ENCODE results near the gene SLC17A1.

SLC17A1 gene

DNA sequence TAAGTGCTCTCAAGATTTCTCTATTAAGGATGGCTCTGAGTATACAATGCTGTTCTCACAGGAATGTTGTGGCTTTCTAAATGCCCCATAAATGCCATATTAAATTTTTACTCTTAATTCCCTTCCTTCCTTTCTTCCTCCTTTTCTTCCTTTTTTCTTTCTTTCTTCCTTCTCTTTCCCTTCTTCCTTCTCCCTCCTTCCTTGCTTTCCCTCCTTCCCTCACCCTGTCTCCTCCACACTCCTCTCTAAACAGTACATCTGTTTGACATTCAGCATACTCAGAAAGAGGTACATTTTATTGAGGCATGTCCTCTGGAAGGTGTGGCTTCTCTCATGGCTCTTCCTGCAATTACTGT lies 433 bp upstream of the SLC17A1 start:
- no peak for DNase-seq

DNA sequence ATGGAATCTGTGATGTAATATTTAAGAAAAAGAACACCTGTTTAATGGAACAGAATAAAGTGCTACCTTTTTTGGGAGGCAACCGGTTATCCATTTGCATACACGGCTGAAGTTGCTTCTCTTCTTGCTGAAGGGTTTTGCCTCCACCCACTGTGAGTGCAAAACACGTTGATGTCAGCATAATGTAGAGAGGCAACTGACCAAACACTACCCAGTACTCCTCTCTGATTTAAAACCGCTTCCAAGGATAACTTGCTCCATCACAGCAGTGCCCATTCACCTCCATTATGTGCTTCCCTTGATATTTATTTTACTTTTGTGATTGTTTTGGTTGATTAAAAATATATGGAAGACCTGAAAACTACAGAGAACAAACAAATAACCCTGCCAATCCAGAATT lies 1.4 kb downstream of the SLC17A1 start:
- no peak for DNase-seq

DNA sequence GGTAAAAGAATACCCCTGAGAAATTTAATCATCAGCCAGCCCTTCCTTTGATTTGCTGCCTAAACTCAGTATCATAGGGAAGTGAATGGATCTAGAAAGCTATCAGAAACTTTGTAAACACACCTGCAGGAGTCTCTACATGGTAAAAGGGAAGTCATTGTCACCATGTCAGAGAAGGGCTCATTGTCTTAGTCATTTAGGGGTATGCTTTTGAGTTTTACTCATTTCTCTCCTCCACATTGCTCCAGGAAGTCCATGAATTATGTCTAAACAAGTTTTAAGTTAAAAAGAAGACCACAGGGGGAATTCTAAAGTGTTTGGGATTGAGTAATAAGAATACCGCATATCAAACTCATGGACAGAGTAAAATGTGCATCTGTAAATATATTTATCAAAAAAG lies 2.5 kb downstream of the SLC17A1 start:
- peak; percentile 84 for DNase-seq

DNA sequence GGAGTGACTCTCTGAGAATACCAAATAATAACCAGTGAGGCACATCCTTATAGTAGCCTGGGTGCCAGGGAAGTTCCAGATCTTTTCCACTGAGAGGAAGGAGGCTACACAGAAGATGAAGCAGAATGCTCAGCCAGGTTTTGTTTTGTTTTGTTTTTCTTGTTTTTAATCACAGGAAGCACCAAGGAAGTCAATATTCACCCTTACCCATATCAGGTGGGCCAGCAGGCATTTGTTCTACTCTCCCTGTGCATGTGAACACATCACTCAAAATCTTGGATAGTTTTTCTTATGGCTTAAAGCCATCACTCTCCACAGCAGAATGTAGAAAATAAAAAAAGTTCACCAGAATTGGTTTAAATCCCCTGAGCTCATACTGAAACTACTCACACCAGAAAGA lies 10.5 kb downstream of the SLC17A1 start:
- peak; percentile 57 for DNase-seq

DNA sequence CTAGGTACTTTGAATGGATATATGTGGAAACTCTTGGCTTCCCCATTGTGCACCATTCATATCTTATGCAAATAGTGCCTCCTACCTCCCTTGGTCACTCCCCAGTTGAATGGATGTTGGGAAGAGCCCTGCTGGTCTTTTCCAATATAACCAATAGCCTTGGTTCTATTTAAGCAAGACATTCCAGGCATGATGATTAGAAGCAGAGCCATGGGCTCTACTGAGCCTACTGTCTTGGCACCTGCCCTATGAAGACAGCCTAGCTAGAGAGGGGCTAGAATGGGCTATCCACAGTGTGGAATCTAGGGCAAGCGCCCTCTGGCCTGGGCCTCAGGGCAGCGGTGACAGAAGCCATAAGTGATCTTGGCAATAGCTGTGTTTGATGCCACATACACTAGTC lies 15.6 kb downstream of the SLC17A1 start:
- no peak for DNase-seq

DNA sequence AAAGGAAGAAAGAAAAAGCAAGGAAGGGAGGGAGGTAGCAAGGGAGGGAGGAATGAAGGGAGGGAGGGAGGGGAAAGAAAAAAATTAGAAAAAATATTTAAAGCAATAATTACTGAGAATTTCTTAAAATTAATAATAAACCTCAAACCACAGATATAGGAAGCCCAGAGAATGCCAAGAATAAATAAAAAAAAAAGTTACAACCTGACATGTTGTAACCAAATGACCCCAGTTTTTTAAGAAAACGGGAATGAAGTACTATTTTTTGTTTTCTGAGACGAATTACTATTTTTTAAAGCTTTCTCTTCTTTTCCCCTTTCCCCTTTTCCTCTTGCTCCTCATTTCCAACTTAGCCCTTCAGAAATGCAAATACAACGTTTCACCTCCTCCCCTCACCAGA lies 16.7 kb downstream of the SLC17A1 start:
- DNase-seq: no peak

DNA sequence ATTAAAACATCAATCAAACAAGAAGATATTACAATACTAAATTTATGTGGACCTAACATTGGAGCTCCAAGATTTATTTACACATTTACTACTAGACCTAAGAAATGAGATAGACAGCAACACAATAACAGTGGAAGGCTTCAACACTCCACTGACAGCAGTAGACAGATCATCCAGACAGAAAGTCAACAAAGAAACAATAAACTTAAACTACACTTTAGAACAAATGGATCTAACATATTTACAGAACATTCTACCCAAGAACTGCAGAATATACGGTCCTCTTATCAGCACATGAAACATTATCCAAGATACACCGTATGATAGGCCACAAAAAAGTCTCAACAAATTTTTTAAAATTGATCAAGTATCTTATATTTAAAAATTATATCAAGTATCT lies 27.0 kb downstream of the SLC17A1 start:
- DNase-seq: no peak

DNA sequence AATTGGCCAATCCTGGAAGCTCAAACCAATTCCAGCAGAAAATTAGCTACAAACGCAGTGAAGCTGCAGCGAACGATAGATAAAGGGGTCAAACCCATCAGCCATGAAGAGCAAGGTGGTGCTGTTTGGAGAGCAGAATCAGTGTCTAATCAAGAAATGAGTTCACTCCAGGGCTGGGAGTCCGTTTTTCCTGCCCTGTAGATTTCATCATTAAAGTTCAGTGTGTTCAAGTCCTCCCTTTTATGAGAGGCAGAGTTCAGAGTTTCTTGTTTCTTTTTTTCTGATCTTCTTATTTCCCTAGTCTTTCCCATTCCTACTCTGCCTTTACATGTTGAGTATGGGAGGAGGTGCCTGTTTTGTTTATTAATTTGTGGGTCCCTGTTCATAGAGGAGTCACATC lies 30.4 kb downstream of the SLC17A1 start:
- DNase-seq: no peak

DNA sequence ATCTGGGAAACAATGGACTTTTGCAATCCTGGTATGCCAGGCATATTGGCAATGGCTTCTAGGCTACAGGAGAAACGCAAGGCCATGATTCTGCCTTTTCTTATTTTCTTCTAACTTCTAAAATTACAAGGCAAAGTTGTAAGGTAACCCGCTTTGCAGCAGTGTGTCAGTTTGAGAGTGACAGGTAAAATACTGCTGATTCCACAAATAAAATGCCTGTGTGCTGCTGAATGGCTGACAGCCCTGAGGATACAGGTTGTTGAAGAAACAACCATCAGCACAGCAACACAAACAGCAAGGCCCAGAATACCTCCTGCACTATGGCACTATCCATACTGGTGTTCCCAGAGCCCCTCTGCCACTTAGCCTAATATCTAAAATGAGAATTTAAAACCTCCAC lies 37.1 kb downstream of the SLC17A1 start:
- no peak for DNase-seq

DNA sequence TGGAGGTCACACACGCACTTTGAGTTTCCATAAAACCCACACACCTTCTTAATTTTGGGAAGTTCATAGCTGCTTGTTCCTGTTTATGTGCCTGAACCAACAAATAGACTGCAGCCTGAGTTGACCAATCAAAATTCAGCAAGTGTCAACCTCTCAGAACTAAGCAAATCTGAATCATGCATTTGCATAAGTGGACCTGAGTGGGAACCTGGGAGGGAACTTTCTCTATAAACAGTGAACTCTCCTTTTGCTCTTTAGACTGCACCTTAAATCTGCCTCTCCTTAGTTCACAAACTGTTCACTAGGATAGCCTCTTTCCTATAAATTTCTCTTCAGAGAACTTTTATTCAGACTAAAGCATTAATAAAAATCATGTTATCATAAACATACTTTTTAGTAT lies 37.9 kb downstream of the SLC17A1 start:
- no peak for DNase-seq

DNA sequence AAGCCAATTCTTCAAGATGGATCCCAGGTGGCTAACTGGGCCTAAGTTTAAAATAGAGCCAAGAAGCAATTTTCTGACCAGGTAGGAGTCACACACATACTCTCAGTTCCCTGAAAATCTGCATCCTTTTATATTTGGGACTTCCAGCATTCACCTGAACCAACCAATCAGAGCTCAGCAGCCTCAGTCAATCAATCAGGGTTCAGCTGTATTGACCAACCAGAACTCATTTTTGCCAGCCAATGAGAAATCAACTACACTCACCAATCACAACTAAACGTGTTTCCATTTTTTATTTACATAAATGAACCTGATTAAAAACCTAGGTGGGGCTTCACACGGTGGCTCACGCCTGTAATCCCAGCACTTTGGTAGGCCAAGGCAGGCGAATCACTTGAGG lies 39.8 kb downstream of the SLC17A1 start:
- no peak for DNase-seq

DNA sequence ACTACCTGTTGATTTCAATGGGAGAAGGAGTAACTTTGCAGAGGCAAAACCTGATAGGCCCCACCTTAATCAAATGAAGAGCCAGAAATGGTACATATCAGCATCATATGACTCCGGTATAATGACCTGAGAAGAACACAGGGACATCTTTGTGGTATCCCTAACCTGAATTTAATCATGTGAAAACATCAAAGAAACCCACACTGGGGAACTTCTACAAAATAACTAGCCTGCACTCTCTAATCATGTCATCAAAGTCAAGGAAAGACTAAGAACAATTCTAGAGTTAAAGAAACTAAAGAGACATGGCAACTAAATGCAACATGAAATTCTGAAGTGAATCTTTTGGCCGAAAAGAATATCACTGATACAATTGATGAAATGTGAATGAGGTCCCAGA lies 42.4 kb downstream of the SLC17A1 start:
- DNase-seq: peak; percentile 14

DNA sequence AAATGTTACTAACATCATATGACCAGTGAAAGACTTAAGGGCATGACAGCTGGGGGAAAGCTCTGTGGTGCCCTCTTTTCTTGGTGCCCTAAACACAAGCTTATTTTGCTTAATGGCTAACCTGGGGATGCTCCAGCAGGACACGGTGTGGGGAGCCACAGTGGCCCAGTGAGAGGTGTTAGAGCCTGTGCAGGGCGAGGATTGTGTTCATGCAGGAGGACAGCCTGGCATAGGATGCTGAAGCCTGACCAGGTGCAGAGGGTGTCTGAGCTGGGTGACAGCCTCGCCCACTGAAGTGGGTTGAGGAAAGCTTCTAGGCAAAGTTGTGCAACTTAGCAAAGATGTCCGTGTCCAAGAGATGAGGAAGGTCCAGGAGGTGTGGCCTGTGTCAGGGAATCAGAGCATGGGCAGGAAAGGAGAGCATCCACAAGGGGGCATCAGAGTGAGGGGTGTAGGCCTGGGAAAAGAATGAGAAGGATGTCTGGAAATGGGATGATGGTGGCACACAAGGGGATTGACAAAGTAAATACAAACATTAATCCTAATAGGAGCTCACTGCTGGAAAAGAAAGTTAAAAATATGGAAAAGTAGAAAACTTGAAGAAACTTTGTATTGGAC lies 43.4 kb downstream of the SLC17A1 start:
- DNase-seq: peak; percentile 23

DNA sequence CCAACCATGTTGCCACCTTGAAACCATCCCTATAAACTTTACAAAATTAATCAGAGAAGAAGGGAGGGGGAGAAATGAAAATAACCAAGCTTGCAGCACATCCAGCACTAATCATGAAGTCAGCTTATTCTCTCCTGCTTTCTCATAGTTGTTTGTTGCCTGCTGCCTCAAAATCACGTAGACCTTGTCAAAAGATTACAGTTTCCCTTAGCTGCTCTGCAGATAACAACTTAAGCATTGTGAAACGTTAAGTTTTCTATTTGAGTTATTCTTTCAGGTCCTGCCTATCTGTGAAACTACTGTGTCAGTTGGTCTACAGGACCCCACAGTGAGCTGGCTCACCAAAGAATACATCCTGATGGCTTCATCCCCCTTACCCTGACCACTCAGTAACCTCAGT lies 44.4 kb downstream of the SLC17A1 start:
- DNase-seq: peak; percentile 57

DNA sequence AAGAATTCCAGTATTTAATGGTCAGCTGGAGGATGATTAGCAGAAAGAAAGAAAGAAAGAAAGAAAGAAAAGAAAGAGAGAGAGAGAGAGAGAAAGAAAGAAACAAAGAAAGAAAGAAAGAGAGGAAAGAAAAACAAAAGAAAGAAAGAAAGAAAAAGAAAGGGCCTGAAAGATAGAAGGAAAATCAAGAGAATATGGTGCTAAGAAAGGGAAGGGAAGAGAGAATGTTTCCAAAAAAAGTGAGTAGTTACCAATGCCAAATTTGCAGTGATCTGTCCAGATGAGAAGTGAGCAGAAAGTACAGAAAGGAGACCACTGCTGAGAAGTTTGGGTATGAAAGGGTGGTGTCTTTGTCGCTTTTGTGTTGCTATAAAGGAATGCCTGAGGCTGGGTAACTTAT lies 50.7 kb downstream of the SLC17A1 start:
- no peak for DNase-seq

DNA sequence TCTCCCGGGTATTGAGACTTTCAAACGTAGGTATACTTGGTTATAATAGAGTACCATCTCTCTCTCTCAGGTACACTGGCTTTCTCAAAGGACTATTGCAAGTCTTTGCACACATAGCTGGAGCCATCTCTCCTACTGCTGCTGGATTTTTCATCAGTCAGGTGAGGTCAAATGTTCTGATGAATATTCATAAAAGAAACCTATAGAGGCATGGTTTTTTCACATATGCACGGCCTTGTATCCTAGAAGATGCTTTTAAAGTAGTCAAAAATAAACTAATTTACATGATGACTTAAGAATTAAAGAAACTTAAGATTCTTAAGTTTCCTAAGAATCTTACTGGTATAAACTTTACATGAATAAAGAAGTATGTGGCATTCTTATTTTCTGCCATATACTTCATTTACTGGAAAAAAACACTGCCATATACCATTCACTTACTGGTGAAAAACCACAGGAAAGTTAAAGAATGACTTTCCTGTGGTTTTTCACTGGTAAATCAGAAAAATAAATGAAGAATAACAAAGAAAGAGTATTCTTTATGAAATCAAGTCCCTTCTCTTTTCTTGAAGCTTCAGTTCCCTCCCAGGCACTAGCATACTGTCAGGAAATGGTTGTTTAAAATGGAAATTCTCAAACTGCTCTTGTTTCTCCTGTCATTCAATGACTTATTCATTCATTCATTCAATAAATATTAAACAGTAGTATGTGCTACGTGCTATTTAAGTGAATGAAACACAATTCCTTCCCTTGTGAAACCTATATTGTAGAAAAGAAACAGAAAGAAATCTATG lies 53.8 kb downstream of the SLC17A1 start:
- peak; percentile 48 for DNase-seq

DNA sequence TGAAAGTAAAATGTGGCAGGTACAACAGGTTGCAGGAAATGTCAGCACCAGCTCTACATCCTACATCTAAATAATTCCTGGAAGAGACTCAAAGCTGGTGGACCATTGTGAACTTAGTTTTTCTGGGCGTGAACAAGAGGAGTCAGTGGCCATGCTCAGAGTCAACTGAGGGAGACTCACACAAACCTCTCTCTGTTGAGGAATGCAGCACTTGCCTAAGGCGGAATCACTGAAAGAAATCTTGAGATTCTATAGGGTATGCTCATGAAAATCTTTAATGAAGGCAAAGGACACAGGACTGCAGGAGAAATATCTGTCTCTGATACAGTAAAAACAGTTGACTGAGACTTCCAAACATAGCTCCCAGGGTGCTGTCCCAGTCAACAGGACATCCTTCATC lies 54.8 kb downstream of the SLC17A1 start:
- peak; percentile 9 for DNase-seq

DNA sequence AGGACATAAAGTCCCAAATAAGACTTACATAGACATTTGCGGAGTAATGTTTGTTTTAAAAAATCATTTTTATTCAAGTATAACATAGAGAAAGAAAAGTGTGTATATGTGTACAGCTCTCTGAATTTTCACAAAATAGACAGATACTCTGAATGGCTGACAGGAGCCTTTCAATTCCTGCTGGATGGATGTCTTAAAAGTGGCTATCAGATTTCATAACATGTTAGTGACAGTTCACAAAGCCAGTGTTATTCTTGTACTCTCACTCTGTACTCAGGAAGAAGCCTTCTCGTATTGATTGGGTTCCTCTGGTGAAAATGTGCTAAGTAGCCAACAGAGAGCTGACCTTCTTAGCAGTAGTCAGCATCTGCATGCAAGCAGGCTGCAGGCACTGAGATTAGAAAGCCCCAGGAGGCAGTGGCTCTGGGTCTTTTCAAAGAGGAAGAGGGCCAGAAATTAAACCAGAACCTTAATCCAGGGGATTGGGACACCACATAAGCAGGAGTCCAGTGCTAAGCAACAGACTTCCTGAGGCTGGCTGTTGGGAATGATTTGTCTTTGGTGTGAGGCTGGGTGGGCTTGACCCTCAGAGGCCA lies 57.6 kb downstream of the SLC17A1 start:
- no peak for DNase-seq

DNA sequence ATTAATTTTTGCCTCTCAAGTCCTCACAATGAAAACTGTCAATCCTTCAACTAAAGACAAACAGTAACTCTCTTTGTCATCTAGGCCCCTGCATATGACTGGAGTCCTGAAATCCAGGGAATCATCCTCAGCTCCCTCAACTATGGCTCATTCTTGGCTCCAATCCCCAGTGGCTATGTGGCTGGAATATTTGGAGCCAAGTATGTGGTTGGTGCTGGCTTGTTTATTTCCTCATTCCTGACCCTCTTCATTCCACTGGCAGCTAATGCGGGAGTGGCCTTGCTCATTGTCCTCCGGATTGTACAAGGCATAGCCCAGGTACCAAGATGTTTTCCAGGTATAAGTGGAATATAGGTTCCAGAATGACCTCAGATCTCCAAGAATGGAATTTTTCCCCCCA lies 61.9 kb downstream of the SLC17A1 start:
- no peak for DNase-seq

DNA sequence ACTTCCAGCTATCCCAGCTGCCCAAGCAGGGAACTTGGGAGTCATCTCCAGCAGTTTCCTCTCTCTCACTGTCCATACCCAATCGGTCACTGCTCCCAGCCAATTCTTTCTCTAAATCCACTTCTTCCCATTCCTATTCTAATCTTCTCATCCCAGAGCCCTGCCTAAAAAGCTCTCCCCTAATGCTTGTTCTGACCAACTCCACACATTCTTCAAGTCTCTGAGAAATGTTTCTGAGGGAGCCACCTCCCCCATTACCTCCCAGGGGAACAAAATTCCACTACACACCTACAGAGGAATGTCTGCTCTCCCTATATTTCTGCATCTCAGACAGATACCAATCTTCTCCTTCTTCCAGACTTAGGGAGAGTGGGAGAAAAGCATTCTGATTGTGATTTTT lies 63.3 kb downstream of the SLC17A1 start:
- no peak for DNase-seq

DNA sequence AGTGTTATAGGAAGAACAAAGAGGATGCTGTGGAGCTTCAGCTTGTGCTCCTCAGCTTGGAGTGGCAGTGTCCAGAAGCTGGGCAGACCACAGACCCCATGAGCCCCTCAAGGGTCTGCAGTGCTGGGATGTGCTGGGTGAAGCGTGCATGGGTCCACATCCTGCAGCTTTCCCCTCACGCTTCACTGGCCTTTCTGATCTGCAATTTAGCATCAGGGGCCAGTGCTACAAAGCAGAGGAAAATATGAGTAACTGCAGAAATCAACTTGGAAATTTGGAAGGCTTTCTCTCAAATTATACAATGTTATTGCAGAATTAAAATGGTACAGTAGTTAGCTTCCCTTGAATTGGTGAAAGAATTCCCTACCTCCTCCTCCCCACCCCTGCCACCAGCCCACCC lies 67.2 kb downstream of the SLC17A1 start:
- no peak for DNase-seq

DNA sequence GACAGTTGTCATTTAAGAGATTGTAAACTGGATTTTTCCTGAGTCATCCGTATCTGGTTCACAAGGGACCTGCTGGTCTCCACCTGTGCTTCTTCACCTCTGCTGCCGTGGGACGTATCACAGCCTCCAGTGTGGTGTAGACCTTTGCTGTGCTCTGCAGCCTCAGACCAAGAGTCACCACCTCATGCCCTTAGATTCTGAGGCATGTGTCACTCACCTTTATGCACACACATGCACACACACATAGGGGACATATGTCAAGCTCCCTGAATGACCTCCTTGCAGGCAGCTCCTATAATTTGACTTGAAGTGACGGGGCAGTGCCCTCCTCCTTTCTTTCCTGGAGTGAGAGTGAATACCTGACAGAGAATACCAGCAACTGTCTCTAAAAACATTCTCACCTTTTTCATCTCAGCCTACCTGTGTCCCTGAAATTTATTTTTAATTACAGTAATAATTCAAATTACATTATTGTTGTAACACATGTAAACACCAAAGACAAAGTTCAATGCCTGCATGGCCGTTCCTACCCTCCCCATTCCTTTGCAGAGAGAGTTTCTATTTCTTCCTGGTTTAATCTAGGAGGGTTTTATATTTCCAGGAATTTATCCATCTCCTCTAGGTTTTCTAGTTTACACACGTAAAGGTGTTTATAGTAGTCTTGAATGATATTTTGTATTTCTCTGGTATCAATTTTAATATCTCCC lies 73.8 kb downstream of the SLC17A1 start:
- DNase-seq: no peak

DNA sequence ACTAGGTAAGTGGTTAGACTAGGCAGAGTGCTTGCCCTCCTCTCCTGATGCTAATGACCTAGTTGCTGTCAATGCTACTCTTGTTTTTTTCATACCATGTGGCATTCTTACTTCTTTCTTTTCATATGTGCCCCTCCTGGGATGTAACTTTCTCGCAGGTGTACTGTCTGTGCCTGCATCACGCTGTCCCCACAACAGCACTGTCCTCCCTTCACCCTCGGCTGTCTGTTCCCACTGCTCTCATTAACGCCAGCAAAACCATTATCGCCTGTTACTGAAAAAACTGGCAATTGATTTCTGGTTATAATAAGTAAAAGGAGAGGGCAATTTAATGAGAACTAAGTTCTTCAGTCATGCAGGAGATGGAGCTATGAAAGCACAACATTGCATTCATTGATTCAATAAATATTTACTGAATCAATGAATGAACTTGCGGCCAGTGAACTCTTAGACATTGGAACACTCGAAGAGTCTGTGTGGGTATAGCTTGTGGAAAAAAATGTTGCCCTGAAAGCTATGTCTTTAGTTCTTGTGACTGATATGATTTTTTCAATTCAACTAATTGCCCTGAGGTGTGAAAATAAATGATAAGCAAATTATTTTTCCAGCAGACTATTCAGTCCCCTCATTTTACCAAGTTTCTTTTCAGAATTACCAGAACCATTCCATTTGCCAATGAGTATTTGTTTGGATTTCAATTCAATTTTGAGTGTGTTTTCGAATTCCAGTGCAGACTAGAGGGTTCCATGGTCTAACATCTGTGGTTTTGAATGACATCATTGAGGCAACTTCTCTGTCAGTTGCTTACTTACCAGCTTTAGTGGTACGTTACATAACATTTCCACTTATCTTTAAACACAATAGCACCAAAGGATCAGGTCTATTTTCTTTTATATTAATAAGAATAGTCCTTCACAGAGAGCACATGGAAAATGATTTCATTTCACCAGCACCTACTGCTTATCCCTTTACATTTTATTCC lies 75.2 kb downstream of the SLC17A1 start:
- no peak for DNase-seq

All from activated CD4-positive, alpha-beta T cell treated with anti-CD3 and anti-CD28 coated beads, Interleukin-10, Interleukin-2, amounts not matched to agents 100 ng/mL and 50 ng/mL, durations not matched to agents 16 hours and 8 hours (primary cell).